VCaP (cell line): Measurements from ENCODE around the gene SFTPD.
"Not testable (repeated sequence)": the region's sequence is repeated elsewhere in the genome, so short reads cannot be mapped to it uniquely, and the experiment has no call there.

ENCODE experiments used
- H3K27ac ChIP-seq: fragments of 450-650 bp; 2 replicates; pipeline ENCODE4 v1.5.1; 2017
- CTCF ChIP-seq: fragments of 450-650 bp; conservative IDR thresholded peaks from 2 replicates; pipeline ENCODE4 v1.5.1; 2017; ENCODE audit warnings: mild to moderate bottlenecking, moderate library complexity

The SFTPD gene

GRCh38 chr10:79948976-79949722 lies at the start of gene SFTPD:
Gene SFTPD (minus strand): TSS chr10:79949105. CDS start chr10:79946659, 2,446 bp downstream.
- TF ChIP-seq CTCF: no peak
- no peak within 1 kb of the TSS for H3K27ac ChIP-seq

- H3K27ac ChIP-seq: no peak overlapping the region
- no peak for TF ChIP-seq CTCF
Observed at GRCh38 chr10:79995979-79996634, 47.2 kb upstream of the SFTPD start.

- H3K27ac ChIP-seq: no peak overlapping the region
Observed at GRCh38 chr10:79994556-79994955, 45.7 kb upstream of the SFTPD start.

DNA sequence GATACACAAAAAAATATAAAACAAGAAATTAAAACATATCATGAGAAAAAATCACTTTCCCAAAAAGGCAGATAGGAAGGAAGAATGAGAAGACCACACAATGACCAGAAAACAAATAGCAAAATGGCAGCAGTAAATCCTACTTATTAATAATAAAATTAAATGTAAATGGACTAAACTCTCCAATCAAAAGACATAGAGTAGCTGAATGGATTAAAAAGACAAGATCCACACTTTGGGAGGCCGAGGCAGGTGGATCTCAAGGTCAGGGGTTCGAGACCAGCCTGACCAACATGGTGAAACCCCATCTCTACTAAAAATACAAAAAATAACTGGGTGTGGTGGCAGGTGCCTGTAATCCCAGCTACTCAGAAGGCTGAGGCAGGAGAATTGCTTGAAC lies 39.3 kb upstream of the SFTPD start:
- H3K27ac ChIP-seq: not testable (repeated sequence)

More at GRCh38 chr10:79994556-79994955, 45.7 kb upstream of the SFTPD start:
- no peak for TF ChIP-seq CTCF

GRCh38 chr10:79986661-79987060 lies 37.8 kb upstream of the SFTPD start:
- H3K27ac ChIP-seq: not testable (repeated sequence)

DNA sequence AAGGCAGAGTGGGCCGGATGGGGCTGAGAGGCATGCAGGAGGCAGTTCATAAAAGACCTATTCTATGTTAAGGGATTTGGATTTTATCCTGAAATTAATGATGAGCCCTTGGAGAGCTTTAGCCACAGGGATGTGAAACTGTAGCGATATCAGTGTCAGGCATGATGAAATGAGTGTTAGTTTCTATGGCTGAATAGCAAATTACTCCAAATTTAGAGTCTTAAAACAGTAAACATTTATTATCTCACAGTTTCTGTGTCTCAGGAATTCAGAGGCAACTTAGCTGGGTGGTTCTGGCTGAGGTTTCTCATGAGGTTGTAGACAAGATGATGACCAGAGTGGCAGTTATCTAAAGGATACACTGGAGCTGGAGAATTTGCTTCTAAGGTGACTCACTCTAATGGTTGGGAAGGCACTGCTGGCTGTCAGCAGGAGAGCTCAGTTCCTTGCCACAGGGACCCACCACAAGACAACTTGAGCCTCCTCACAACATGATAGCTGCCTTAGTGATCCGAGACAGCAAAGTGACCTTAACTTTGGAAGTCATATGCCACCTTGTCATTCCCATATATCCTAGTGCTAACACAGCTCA lies 36.7 kb upstream of the SFTPD start:
- no peak overlapping the region for H3K27ac ChIP-seq
- no peak for TF ChIP-seq CTCF

DNA sequence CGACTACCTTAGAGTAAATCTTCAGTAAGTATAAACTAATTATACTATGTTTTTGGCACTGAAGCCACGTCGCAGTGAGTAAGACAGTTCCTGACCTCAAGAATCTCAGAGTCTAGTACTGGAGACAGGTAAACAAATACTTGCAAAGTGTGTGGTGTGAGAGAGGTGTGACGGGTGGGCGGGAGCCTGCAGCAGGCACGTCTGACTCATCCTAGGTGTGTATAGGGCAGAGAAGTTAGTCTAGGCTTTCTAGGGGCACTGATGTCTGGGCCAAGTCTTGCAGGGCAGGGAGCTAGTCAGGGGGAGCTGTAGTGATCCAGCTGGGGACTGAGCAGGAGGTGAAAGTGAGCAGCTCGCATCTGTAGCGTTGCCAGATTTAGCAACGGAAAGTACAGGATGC lies 35.9 kb upstream of the SFTPD start:
- no peak overlapping the region for H3K27ac ChIP-seq
- no peak for TF ChIP-seq CTCF

GRCh38 chr10:79983286-79983909 lies 34.5 kb upstream of the SFTPD start:
- TF ChIP-seq CTCF: no peak
- H3K27ac ChIP-seq: no peak overlapping the region; the same call in 1 of the 2 replicates
